Midbrain (tissue), 1 donor: ENCODE data around the gene TRMT44.

Experiments
- DNase-seq: peaks from one replicate; lab custom pipeline; 2025; lab: John Stamatoyannopoulos, UW

Gene TRMT44, protein sequence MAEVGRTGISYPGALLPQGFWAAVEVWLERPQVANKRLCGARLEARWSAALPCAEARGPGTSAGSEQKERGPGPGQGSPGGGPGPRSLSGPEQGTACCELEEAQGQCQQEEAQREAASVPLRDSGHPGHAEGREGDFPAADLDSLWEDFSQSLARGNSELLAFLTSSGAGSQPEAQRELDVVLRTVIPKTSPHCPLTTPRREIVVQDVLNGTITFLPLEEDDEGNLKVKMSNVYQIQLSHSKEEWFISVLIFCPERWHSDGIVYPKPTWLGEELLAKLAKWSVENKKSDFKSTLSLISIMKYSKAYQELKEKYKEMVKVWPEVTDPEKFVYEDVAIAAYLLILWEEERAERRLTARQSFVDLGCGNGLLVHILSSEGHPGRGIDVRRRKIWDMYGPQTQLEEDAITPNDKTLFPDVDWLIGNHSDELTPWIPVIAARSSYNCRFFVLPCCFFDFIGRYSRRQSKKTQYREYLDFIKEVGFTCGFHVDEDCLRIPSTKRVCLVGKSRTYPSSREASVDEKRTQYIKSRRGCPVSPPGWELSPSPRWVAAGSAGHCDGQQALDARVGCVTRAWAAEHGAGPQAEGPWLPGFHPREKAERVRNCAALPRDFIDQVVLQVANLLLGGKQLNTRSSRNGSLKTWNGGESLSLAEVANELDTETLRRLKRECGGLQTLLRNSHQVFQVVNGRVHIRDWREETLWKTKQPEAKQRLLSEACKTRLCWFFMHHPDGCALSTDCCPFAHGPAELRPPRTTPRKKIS

DNA sequence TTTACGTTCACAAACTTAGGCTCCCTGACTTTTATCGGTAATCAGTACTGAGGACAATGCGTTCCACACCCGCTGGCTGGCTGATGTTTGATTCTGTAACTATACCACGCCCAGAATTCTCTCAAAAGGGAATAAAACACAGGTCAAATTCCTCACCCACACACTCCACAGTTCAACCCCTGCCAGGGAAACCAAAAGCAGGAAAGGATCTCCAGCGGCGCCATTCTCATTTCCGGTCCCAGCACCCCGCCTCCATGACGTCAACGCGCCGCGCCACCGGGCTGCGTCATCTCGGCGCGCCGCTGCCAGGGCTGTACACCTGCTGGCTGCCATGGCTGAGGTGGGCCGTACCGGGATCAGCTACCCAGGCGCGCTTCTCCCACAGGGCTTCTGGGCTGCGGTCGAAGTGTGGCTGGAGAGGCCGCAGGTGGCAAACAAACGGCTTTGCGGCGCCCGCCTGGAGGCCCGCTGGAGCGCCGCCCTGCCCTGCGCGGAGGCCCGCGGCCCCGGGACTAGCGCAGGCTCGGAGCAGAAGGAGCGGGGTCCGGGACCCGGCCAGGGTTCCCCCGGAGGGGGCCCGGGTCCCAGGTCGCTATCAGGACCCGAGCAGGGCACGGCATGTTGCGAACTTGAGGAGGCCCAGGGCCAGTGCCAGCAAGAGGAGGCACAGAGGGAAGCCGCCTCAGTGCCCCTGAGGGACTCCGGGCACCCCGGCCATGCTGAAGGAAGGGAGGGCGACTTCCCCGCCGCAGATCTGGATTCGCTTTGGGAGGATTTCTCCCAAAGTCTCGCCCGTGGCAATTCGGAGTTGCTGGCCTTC lies at the start of gene TRMT44, which contains the start of gene ACOX3:
TSS of gene TRMT44 (plus strand) at position 286 of the 820 bp plus-strand sequence. CDS start at position 332, 46 bp downstream.
TSS of gene ACOX3 (minus strand) at position 232 of the 820 bp plus-strand sequence. CDS start 24,202 bp downstream, outside the sequence.
- peak; percentile 93 for DNase-seq

DNA sequence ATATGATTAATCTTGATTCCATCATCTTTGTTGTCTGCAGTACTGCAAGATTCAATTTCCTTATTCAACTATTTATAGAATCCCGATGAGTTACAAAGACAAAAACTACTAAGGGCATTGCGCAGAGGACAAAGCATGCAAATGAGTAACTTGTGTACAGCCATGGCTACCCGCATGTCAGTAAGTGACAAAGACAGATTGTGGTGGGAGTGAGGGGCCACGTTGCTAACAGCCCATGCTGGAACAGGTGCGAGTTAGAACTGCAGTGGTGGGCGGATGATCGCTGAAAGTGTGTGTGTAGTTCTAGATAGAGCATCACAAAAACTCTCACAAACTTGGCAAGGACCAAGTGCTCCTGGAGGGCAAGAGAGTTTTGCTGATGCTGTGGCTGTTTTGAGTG lies 49.5 kb upstream of the TRMT44 start:
- no peak for DNase-seq

DNA sequence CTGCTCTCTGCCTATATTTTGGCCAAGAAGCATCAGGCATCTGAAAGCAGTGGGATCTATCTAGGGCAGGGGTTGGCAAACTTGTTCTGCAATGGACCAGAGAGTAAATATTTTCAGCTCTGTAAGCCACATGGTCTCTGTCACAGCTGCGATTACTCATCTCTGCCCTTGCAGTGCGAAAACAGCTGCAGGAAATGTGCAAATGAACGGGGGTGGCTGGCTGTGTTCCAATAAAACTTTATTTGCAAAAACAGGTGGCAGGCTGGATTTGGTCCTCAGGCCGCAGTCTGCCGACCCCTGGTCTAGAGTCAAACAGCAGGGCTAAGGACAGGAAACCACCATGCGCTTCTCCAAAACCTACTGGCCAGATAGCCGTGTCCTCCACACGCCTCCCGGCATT lies 48.6 kb upstream of the TRMT44 start:
- peak; percentile 61 for DNase-seq

DNA sequence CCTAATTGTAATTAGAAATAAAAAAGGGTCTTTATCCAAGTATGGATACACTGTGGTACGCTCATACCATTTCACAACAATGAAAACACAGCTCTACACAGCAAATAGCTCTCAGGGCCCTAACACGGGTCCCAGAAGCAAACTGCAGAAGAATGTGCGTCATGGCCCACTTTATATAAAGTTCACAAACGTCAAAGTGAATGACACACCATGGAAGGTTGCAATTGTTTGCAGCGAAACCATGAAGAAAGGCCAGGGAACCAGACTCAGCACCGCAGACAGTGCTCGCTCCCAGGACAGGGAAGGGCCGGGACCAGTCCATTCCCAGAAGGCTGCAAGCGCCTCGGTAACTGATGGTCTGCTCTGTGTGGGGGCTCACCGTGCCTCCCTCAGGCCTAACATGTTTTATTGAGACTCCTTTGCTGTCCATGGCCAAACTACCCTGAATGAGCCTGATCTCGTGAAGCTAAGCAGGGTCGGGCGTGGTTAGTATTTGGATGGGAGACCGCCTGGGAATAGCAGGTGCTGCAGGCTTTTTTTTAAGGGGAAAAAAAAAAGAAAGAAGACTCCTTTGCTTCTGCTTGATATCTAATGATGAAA lies 47.9 kb upstream of the TRMT44 start:
- DNase-seq, result no peak

DNA sequence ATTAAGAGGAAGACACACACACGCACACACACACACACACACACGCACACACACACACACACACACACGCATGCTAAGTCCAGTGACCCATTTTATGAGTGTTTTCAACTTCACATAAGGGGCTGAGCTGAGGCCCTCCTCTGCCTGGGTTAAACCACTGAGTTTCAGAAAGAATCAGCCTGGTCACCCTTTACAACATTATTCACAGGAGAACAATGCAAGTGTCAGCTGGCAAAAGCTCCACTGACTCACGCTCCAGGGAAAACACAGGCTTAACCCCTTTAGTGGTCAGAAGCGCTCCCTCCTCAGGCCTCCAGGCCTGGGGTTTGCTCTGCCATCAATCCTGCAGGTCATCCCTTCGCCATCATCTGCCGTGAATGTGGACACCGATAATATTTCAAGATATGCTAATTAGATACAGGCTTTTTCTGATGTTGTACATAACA lies 47.0 kb upstream of the TRMT44 start:
- peak; percentile 82 for DNase-seq

DNA sequence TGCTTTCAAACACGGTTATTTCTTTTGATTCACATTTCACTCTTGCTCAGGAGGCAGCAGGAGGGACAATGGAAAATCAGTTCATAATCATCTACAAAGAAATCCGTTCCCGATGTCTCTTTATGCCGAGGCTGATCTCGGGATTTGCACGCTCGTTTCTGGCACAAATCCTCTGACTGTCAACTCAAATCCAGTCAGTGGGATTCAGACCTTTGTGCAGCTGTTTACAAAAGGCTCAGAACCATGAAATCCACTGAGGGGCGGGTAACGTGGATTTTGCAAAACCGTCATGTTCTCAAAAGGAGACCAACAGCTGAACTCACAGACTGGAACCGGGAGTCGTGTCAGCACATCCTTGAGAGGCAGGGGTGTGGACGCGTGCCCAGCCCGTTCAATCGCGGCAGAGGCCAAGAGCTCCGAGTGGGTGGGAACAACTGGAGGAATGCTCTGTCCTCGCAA lies 46.5 kb upstream of the TRMT44 start:
- DNase-seq, result peak; percentile 63

DNA sequence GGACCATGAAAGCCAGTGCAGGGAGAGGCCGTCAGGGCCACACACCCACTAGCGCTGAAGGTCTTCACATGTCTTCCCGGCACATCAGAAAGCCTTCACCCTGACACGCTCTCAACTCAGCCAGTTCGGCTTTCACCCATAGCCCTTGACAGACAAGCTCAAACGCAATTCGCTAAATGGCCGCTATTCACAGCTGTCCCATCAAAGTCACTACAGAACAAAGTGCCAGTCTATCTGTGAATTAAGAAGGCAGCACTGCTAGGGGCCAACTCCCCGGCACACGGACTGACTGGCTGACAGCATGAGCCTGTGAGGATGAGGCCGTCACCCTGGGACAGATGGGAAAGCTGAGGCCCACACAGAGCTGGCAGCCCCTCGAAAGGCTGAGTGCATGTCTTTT lies 45.8 kb upstream of the TRMT44 start:
- DNase-seq, result peak; percentile 57

DNA sequence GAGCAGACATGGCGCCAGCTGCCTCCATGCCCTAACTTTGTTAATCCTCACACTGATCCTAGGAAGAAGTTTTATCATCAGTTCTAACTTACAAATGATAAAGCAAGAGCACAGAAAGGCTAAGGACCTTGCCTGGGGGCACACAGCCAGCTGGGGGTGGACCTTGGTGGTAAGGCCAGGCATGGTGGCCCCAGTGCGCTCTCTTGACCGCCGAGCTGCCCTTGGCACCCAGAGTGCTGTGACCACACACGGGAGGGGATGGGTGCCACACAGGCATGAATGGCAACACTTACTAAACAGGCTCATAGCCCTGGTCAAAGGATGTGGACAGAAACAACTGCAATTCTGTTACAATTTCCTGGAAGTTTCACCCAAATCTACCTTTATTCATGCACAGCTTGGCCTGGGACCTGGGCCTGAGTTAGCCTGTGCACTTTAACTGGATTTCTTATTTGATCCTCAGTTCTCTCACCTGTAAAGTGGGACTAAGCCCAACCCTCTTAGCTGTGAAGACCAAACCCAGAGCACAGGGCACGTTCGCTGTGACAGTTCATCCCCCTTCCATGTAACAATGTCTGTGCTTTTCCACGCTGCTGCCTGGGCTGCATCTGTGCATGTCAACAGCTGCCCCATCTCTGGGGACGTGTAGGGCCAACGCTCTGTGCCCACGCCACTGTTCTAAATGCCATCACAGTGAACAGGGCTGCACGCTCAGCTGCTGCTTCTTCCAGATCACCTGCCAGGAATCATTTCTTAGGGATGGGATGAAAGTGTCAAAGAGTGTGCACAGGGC lies 44.9 kb upstream of the TRMT44 start:
- DNase-seq, result no peak

DNA sequence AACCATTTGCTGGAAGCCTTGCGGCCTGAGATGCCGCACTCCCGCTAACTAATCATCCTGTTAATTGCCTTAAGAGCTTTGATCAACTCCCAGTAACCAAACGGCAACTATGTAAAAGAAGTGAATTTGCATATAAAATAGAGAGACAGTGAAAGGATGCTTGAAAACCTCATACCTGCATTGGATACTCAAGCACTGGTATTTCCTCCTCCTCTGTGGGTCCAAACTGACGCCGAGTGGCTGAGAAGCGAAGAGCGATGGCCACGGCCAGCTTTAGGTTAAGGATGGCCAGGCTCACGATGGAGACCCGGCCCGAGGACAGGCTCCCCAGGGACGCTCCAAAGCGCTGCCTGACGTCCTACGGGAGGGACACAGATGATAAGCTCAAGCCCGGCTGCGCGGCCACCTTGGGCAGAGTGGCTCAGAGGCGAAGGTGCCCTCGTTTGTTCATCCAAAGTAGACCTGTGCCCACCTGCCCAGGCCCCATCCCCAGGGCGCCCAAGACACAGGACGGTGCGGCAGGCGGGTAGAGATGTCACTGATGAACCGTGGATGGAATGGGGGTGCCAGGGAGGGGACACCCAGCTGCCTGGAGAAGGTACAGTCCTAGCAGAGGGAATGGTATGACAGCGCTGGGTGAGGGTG lies 43.7 kb upstream of the TRMT44 start:
- no peak for DNase-seq

DNA sequence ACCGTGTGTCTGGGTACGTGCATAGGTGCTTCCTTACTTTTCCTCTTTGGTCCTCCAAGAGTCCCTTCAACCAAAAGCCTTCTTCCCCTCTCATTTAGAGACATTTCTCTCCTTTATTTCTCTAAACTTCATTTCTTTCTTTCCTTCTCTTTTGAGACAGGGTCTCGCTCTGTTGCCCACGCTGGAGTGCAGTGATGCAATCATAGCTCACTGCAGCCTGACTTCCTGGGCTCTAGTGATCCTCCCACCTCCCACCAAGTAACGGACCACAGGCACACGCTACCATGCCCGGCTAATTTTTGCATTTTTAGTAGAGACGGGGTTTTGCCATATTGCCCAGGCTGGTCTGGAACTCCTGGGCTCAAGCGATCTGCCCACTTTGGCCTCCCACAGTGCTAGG lies 42.2 kb upstream of the TRMT44 start:
- DNase-seq, result no peak

DNA sequence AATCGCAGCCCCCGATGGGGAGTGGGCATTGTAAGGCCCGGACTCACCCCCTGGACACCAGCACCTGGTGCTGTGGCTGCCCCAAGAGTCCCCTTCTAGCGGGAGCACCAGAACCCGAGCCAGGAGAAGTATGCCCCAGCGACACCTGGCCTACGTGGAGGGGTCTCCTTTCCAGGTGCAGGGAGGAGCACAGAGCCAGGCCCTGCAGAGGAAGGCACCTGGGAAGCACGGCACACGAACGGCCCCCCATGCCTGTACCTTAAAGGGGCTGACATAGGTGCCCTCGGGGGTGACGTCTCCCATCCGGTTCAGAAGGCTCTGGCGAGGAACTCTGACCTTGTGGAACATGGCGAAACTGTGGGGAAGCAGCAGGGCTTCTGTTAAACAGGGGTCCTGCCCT lies 41.3 kb upstream of the TRMT44 start:
- DNase-seq, result no peak

DNA sequence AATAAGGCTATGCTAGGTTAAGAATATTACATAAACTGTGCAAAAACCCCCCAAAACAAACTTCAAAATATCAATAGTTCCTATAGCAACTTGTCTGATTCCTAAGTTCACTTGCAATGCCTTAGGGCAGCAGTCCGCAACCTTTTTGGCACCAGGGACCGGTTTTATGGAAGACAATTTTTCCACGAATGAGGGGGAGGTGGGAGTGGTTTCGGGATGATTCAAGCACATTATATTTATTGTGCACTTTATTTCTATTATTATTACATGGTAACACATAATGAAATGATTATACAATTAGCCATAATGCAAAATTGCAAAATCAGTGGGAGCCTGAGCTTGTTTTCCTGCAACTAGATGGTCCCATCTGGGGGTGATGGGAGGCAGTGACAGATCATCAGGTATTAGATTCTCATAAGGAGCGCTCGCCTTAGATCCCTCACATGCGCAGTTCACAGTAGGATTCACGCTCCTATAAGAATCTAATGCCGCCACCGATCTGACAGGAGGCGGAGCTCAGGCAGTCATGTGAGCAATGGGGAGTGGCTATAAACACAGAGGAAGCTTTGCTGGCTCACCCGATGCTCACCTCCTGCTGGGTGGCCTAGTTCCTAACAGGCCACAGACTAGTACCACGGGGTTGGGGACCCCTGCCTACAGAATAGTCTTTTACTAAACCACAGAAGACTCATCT lies 39.8 kb upstream of the TRMT44 start:
- DNase-seq, result no peak

DNA sequence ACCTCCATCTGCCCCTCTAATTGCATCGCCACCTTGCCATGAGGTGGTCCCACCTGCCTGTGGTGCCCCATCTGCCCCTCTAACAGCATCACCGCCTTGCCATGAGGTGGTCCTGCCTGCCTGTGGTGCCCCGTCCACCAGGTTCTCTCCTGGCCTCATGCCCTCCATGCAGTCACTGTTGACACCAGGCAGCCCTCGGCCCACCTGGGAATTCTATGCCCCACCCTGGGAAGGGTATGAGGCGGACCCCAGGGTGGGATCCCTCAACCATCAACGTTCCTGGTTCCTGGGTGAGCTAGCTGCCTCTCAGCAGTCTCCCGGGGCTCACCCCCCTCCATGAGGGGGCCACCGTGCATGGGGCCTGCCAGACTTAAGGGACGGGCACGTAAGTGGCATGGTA lies 38.9 kb upstream of the TRMT44 start:
- DNase-seq, result no peak

DNA sequence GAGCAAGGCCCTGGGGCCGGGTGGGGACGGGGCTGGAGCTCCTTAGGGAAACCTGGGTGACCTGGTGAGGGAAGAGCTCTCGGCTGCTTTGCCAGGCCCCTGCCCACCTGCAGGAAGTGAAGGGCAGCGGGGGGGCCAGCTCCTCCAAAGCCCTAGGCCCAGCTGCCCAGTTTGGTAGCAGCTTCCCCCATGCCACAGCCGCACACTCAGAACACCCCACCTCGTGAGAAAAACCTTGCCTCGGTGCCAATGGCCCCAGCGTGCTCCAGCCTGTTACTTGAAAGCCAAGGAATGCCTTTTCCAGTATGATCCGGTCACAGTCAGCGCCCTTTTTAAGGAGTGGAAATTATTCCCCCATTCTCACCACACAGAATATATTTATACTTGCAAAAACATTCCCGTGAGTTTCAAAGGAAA lies 38.4 kb upstream of the TRMT44 start:
- no peak for DNase-seq

DNA sequence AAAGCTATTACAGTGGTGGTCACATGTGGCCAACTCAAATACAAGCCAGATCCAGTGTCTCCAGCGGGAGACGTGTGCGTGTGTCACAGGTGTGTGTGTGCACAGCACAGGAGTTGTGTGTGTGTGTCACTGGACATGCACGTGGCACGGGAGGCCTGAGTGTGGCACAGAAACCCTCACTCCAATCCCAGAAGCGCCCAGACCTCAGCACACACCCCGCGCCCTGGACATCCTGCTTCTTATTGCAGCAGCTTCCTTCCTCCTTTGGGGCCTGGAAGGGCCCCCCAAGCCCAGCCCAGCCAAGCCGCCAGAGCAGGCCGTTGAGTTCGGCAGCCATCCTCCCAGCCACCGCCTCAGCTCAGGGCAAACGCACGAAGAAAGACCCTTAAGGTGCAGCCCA lies 37.9 kb upstream of the TRMT44 start:
- no peak for DNase-seq

DNA sequence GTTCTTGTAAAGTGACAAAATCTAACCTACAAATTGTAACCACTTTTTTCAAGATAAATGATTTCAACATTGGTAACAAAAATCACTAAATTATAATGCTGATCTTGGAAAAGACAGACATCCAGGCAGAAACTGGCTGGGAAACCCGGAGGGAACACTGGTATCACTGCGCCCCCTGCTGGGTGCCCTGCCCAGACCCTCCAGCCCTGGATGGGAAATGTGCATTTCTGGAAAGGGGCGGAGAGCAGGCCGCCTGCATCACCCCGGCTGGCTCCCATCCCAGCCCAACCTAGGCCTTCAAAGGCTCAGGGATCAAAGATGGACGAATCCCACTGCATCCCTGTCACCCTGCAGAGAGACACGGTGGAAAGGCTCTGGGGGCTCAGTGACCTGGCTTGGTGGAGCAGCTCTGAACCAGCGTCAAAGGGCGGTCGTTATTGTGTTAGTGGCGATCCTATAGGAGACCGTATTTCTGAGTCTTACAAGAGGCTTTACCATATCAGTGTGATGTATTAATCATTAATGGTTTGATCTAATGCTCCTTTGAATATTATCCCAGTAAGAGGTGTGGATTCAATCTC lies 37.3 kb upstream of the TRMT44 start:
- peak; percentile 84 for DNase-seq

DNA sequence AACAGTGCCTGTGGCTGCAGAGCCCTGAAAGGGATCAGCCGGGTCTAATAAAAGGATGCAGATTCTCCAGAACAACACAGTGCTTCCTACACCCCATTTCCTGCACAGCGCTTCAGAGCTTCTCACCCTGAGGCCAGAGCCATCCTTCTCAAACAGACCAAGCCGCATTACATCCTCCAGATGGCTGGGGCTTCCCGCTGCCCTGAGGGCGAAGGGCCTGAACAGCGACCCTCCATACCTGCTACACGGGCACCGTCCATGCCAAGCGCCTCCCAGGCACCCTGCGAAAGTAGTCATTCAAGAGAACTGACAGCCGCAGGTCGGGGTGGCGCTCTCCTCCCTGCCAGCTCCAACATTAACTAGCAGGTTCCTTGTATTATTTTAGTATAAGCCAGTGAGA lies 36.6 kb upstream of the TRMT44 start:
- DNase-seq, result no peak

DNA sequence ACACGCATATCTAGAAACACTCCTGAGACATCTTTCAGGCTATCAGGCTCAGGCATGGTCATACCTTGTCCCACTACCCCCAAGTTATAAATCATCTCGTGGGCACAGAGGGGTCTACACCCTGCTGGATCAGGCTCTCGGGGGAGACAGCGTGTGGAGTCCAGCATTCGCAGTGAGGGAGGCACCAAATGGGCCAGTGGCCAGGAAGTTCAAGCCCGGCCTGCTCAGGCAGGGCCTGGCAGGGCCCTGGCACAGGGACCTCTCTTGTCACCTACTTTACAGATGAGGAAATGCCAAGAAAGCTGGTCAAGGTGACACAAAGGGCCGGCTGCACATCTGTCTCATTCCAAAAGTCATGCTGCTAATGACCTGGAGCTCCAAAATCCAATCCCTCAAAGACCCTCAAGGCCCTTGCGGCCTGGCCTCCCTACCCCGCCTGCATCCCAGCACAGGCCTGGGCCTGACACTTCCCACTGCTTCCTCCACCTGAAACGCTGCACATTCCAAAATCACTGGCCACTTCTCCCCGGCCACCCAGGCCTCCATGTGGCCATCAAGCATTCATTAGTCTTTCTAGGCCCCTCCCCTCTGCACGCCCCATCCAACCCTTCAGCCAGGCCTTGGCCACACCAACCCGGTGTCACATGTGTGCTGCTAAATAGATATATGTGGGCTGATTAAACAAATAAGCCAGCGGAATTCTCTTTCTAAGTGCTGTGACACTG lies 35.6 kb upstream of the TRMT44 start:
- DNase-seq, result no peak

DNA sequence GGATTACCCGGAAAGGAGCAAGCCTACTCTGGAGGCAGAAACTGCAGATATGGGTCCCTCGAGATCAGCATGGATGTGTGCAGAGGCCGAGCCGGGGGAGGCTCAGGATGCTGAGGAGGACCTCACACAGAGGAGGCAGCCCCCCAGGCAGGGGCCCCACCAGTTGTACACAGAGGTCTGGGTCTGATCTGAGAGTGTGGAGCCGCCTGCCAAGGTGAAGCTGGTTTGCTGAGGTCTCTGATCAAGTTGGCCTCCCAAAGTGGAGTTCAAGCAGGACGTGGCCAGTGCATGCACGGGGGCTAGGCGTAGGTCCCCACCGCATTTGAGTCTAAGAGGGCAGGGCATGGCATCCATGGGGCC lies 35.1 kb upstream of the TRMT44 start:
- DNase-seq, result no peak
